GM18909 (cell line): Measurements from ENCODE around the gene KCNN4.
"Not testable (repeated sequence)": the region's sequence is repeated elsewhere in the genome, so short reads cannot be mapped to it uniquely, and the experiment has no call there.

Experiments used
- ATAC-seq: cut with Tn5 transposase; IDR thresholded peaks from one replicate; pipeline ENCODE4 v1.9.1; 2021; ENCODE audit warnings: mild to moderate bottlenecking; ENCODE audit not compliant: unreplicated experiment, poor library complexity

The KCNN4 gene

DNA sequence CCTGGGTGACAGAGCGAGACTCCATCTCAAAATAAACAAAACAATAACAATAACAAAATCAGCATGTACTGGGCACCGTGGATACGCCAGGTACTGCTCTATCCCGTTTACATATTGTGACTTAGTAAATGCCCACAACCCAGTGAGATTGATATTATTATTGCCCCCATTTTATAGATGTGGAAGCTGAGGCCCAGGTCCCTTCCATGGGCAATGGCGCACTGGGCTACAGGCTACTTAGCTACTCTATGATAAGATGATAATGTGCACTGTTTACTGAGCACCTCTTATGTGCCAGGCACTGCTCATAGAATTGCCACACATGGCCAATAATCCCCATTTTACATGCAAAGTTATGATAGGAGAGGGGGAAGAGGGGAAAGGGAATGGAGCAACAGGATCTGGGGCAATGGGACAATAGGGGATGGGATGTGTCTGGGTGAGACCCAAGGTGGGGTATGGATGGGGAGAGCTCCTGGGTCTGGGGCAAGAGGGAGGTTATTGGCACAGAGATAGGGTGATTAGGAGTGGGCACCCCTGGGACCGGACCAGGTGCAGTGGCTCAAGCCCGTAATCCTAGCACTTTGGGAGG lies 5.4 kb downstream of the KCNN4 start:
- ATAC-seq, result no peak

DNA sequence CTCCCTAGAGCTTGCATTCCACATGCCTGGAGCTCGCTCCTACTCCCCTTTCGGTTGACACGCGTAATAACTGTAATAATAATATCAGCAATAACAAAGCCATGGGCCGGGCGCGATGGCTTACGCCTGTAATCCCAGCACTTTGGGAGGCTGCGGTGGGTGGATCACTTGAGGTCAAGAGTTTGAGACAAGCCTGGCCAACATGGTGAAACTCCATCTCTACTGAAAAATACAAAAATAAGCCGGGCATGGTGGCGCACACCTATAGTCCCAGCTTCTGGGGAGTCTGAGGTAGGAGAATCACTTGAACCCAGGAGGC lies 5.9 kb downstream of the KCNN4 start:
- not testable (repeated sequence) for ATAC-seq

- ATAC-seq, result no peak
These were observed 6.5 kb downstream of the KCNN4 start for GRCh38 chr19:43774103-43774939.

DNA sequence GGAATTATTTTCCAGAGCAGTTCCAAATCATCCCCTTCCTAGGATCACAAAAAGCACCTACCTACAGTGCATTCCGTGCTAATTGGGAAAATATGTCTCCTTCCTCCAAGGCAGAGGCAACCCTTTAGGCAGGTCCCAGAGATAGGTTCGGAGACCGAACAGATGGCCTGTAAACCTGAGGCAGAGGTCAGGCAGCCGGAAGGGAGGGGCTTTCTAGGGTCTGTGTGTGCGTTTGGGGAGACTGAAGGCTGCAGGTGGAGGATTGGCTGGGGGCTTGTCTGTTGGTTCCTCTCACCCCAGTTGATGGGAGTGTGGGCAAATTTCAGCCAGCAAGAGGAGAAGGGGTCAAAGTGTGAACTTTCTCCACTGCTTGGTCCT lies 7.1 kb downstream of the KCNN4 start:
- ATAC-seq, result no peak

- ATAC-seq, result no peak
These were observed 11.5 kb downstream of the KCNN4 start for GRCh38 chr19:43769256-43769655.

GRCh38 chr19:43768273-43769050 lies 12.3 kb downstream of the KCNN4 start:
- ATAC-seq, result no peak

DNA sequence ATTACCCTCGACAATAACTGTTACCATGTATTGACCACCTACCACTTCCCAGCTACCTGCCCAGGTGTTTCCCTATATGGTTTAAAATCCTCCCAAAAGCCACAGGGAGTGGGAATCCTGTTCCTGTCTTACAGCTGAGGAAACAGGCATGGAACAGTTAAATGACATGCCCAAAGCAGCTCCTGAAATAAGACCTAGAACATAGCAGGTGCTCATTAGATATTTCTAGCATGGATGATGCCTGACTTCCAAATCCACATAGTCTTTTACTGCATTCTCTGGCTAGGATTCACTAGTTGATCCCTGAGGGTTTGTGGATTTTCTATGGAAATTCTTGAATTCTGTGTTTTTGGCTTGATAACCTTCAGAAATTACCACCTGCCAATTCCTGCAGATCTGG lies 13.0 kb downstream of the KCNN4 start:
- no peak for ATAC-seq

- ATAC-seq, result no peak
These were observed 13.5 kb downstream of the KCNN4 start for GRCh38 chr19:43767316-43767715.

- ATAC-seq, result no peak
These were observed 14.1 kb downstream of the KCNN4 start for GRCh38 chr19:43766755-43767043.

DNA sequence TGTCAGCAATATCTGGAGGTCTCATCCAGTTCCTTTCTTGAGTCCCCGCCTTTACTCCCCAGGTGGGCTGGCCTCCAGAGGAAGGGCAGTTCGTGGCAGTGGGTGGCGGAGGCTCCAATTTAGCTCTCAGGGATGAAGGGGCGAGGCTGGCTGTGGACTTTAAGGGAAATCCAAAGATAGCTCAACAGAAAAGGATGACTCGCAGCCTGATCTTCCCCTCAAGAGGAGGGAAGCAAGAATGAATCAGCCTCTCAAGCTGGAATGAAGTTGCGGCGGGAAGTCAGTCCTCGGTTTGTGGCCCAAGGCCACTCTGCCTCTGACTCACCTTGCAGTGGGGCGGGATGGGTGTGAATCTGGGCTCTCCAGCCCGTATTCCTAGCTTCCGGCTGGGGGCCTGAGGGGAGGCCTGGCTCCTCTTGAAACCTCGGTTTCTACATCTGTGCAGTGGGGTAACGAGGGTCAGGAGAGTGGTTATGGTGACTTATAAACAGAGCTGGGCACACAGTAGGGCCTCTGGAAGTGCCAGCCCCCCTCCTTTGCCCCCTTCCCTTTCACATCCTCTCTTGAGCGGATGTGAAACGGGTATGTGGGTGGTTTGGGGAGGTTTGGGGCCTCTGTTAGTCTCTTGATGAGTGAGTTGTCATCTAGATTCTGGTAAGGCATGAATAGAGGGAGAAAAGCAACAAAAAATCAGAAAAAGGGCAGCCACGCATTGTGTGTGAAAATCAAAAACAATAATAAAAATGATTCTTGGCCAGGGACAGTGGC lies 15.5 kb downstream of the KCNN4 start:
- peak; percentile 72 for ATAC-seq

DNA sequence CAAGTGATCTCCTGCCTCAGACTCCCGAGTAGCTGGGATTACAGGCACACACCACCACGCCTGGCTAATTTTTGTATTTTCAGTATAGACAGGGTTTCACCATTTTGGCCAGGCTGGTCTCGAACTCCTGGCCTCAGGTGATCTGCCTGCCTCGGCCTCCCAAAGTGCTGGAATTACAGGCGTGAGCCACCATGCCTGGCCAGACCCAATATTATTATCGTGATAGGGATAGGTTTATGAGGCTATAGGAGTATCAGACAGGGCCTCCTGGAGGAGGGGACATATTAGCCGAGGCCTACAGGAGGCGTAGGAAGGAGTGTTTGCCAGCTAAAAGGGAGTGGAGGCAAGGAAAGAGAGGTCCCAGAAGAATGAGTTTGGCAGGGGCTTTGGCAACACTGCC lies 16.1 kb downstream of the KCNN4 start:
- not testable (repeated sequence) for ATAC-seq

DNA sequence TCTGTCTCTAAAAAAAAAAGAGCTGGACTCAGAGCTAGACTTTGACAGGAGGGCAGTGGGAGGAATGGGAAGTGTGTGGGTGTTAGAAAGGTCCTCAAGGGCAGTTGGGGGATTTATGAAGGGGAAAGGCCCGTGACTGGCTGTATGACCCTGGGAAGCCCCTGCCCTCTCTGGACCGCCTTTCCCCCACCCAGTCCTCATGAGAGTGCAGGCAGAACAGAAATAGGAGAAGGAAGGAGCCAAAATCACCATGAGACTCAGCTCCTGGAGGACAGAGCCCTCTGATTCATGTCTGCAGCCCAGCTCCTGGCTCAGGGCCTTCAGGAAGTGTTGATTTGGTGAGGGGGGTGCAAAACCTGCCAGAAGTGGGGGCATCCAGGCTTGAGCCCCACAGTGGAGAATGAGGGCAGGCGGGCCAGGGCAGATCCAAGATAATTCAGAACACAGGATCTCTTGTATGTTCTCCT lies 17.3 kb downstream of the KCNN4 start:
- no peak for ATAC-seq

DNA sequence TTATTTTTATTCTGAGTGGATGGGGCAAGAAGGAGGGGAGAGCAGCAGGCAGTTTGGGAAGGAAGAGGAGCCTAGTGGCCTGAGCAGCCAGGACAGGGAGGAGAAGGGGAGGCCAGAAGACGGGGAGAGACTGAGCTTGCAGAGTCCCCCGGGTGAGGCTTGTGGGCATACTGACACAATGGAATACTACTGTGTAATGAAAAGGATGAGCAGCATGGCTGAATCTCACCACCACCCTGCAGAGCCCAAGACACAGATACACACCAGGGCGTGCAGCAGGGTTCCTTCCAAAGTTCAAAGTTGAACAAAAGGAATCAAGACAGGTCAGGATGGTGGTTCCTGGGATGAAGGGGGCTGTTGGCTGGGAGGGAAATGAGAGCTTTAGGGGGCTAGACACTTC lies 18.0 kb downstream of the KCNN4 start:
- no peak for ATAC-seq

- ATAC-seq, result no peak
These were observed 19.8 kb downstream of the KCNN4 start for GRCh38 chr19:43760941-43761340.

DNA sequence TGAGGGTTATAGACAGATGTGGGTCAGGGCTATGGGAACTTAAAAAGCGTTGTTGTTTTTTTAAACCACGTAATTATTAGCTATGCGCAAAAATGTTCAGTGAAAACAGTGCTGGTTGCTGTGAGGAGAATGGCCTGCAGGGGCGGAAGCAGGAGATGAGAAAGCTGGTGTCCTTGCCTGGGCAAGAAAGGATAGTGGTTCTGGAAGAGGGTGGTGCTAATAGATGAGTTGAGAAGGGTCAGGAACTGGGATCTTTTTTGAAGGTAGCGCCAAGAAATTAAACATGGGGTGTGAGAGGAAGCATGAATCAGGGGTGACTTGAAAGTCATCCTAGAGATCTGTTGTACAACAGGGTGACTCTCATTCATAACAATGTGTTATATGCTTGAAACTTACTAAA lies 21.3 kb downstream of the KCNN4 start:
- no peak for ATAC-seq

DNA sequence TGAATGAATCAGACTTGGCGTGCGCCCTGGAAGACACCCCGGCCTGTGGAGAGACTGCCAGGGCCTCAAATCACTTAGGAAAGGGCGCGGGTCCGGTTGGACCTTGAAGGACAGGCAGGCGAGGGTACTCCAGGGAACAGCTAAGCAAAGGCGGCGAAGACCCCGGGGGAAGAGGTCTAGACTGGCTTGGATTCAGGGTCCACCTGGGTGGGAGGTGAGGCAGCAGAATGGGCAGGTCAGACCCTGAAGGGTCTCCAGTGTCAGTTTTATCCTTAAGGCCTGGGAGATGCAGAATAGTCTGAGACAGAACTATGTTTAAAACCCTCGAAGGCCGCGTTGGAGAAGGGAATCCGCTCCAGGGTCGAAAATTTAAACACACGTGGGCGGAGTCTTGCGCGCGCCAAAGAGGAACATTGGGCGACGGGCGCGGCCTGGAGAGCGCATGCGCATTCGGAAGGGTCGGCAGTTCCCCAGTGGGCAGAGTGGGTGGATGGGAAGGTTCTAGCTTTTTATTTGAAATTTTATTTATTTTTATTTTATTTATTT lies 25.4 kb downstream of the KCNN4 start:
- peak; percentile 23 for ATAC-seq

- peak; percentile 66 for ATAC-seq
These were observed 26.1 kb downstream of the KCNN4 start, which contains the start of gene SMG9 for GRCh38 chr19:43754503-43755255. TSS of gene SMG9 (minus strand) at chr19:43754962. CDS start at chr19:43750741, 4,221 bp downstream.

- no peak for ATAC-seq
These were observed 26.6 kb downstream of the KCNN4 start for GRCh38 chr19:43754253-43754502.

DNA sequence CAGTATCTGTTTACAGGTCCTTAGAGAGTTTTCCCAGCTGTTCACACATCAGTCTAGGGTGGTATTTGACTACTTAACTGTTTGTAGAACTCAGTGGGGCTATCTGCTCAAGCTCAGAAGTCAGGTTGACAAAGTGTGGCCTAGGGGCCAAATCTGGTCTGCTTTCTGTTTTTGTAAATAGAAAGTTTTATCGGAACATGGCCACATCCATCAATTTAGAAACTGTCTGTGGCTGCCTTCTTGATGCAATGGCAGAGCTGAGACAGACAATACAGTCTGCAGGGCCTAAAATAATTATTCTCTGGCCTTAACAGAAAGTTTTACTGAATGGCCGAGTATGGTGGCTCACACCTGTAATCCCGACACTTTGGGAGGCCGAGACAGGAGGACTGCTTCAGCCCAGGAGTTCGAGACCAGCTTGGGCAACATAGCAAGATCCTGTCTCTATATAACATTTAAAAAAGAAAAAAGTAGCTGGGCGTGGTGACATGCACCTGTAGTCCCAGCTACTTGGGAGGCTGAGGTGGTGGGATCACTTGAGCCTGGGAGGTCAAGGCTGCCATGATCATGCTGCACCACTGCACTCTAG lies 28.4 kb downstream of the KCNN4 start:
- no peak for ATAC-seq
